ENCODE results near the gene ABCC11. TPM values are rescaled to one million over a fixed set of nuclear protein-coding genes. Genes with fewer than 3 reads are reported as not detected.

Gene ABCC11
- total RNA-seq, 4 donors from 2014 or later, result 0.32 to 0.52 TPM; not detected in 2

DNA sequence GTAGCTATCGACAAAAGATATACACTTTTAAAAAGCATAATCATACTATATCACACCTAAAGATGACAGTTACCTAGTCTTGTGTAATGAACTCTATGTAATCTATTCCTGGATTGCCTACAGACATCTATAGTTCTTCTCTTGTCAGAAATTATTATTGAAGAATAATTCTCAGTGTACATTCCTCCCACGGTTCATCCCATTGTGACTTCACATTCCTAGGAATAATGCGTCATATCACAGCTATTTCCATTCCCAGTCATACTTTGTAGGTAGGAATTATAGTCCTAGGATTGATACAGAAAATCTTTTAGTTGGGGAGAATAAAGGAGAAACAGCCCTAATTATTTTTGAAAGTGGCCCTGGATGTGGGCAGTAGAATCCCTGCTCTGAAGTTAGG lies 44.0 kb upstream of the ABCC11 start:
- no peak for DNase-seq (ENCODE audit: low spot score in 2 of 2)
- 67 to 71% methylated on average over 3 of the region's 3 CpGs for WGBS, 2 donors

DNA sequence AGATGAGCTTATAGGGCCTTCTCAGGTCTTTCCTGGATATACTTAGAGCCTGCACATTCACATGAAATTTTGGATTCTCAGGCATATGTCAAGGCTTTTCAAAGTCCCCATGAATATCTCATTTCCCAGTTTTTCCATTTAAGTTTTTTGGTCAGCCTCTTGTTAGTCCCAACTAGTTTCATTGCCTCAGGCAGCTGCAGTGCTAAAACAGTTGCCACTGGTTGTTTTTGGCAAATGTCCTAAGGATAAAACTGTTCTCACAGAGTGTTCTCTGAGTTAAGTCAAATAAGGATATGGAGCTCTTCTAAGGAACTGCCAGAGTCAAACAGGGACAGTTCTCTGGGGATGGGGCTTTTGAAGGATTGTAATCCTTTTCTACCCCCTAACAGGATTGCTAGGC lies 39.9 kb upstream of the ABCC11 start:
- TF ChIP-seq, protein P1, sequence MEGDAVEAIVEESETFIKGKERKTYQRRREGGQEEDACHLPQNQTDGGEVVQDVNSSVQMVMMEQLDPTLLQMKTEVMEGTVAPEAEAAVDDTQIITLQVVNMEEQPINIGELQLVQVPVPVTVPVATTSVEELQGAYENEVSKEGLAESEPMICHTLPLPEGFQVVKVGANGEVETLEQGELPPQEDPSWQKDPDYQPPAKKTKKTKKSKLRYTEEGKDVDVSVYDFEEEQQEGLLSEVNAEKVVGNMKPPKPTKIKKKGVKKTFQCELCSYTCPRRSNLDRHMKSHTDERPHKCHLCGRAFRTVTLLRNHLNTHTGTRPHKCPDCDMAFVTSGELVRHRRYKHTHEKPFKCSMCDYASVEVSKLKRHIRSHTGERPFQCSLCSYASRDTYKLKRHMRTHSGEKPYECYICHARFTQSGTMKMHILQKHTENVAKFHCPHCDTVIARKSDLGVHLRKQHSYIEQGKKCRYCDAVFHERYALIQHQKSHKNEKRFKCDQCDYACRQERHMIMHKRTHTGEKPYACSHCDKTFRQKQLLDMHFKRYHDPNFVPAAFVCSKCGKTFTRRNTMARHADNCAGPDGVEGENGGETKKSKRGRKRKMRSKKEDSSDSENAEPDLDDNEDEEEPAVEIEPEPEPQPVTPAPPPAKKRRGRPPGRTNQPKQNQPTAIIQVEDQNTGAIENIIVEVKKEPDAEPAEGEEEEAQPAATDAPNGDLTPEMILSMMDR (IDR thresholded peaks at IDR 0.05), result no peak
- TF ChIP-seq POLR2A (IDR thresholded peaks at IDR 0.05), result no peak
- DNase-seq (ENCODE audit: low spot score in 2 of 2), result no peak
- intact Hi-C loops (cut with DNase I; ENCODE audit: low total_unique reads), result no loop called here

More for the DNA sequence above, 44.0 kb upstream of the ABCC11 start:
- H3K4me3 ChIP-seq (ENCODE audit: low read depth, poor library complexity, severe bottlenecking), result no peak overlapping the region
- no peak for TF ChIP-seq POLR2A (IDR thresholded peaks at IDR 0.05)
- TF ChIP-seq, protein P1 (IDR thresholded peaks at IDR 0.05), result no peak
- intact Hi-C loops (cut with DNase I; ENCODE audit: low total_unique reads), result no loop called here

DNA sequence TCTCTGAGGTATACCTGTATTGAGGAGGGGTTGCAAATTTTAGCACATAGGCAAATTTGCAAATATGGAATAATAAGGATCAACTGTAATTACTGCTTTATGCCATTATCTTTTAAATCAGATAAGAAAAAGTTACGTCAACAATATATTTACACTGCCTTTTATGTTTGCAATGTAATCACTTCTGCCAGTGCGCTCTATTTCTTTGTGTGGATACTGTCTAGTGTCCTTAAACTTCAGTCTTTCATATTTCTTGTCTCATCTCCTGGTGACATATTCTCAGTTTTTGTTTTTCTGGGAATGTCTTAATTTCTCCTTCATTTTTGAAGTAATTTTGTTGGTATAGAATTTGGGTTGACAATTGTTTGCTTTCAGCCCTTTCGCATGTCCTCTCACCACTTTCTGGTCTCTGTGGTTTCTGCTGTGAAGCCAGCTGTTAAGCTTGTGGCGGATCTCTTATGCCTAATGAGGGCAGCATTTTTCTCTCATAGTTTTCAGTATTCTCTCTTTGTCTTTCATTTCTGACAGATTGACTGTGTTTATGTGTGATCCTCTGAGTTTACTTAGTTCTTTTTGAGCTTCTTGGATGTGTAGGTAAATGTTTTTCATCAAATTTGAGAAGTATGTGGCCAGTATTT lies 37.6 kb upstream of the ABCC11 start:
- TF ChIP-seq, protein P1 (IDR thresholded peaks at IDR 0.05), result no peak
- no peak for TF ChIP-seq POLR2A (IDR thresholded peaks at IDR 0.05)
- H3K4me3 ChIP-seq (ENCODE audit: low read depth, poor library complexity, severe bottlenecking), result no peak overlapping the region
- DNase-seq (ENCODE audit: low spot score in 2 of 2), result no peak
- intact Hi-C loops (cut with DNase I; ENCODE audit: low total_unique reads), result no loop called here
- 89 to 91% methylated on average over 4 of the region's 4 CpGs for WGBS, 2 donors

More for the DNA sequence above, 39.9 kb upstream of the ABCC11 start:
- H3K4me3 ChIP-seq (ENCODE audit: low read depth, poor library complexity, severe bottlenecking), result no peak overlapping the region

DNA sequence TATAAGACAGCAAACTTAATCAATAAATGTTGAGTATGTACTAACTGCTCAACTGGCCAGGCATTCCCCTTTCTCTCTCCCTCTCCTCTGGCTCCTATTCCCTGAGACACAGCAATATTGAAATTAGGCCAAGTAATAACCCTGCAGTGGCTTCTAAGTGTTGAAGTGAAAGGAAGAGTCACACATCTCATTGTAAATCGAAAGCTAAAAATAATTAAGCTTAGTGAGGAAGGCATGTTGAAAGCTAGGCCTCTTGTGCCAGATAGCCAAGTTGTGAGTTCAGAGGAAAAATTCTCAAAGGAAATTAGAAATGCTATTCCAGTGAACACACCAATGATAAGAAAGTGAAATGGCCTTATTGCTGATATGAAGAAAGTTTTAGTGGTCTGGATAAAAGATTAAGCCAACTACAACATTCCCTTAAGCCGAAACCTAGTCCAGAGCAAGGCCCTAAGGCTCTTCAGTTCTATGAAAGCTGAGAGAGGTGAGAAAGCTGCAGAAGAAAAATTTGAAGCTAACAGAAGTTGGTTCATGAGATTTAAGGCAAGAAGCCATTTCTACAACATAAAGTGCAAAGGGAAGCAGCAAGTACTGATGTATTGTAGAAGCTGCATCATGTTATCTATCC lies 35.4 kb upstream of the ABCC11 start:
- H3K4me3 ChIP-seq (ENCODE audit: low read depth, poor library complexity, severe bottlenecking), result no peak overlapping the region
- intact Hi-C loops (cut with DNase I; ENCODE audit: low total_unique reads), result no loop called here
- no peak for DNase-seq (ENCODE audit: low spot score in 2 of 2)
- TF ChIP-seq POLR2A (IDR thresholded peaks at IDR 0.05), result no peak
- TF ChIP-seq, protein P1 (IDR thresholded peaks at IDR 0.05), result no peak
- 37 to 68% methylated on average over 2 of the region's 2 CpGs for WGBS, 2 donors

DNA sequence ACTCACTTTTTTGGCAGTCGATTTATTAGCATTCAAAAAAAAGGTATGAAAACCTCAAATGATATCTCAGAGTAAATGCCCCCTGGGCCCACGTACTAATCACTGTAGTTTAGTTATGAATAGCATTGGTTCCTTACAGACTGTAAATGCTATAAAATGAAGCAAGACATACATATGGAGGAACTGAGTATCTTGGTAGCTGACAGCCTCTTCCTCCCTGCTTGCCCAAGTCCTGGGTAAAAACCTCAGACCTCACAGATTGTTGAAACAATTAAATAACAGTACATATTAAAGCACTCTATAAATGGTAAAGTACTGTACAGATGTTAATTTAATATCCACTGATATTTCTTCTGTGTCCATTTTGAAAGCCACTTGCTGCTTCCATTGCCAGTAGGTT lies 33.2 kb upstream of the ABCC11 start:
- H3K4me3 ChIP-seq (ENCODE audit: low read depth, poor library complexity, severe bottlenecking), result no peak overlapping the region
- intact Hi-C loops (cut with DNase I; ENCODE audit: low total_unique reads), result no loop called here
- no peak for DNase-seq (ENCODE audit: low spot score in 2 of 2)
- TF ChIP-seq POLR2A (IDR thresholded peaks at IDR 0.05), result no peak
- 91 to 93% methylated on average over 2 of the region's 2 CpGs for WGBS, 2 donors

DNA sequence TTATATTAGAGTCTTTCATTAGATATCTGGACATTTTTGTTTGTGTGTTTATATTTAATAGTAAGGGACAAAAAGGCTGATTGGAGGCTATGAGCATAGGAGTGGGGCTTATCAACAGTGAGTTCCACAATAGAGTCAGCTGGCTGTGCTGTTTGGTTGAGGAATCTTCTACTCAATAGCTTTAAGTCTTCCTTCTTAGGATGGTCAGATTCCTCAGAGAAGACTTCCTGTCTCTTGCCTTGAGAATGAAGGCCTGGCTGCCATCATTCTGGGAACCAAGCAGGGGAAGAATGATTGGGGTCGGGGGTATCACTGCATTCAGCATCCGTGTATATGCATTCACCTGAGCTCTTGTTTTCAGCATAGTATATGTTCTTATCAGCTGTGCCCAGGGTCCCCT lies 31.9 kb upstream of the ABCC11 start:
- WGBS, 2 donors, result 89 to 93% methylated on average over 2 of the region's 2 CpGs
- intact Hi-C loops (cut with DNase I; ENCODE audit: low total_unique reads), result no loop called here
- no peak for DNase-seq (ENCODE audit: low spot score in 2 of 2)
- TF ChIP-seq, protein P1 (IDR thresholded peaks at IDR 0.05), result no peak
- TF ChIP-seq POLR2A (IDR thresholded peaks at IDR 0.05), result no peak
- H3K4me3 ChIP-seq (ENCODE audit: low read depth, poor library complexity, severe bottlenecking), result no peak overlapping the region

Measured in lower leg skin (tissue), 4 donors.